C4-2B (cell line): ENCODE measurements around the gene RGL2.

Experiments used
- ZFX ChIP-seq: fragments of 450-650 bp; IDR thresholded peaks from 2 replicates; pipeline ENCODE4 v1.6.1; 2017
- TF ChIP-seq, protein P1 (sequence below): fragments of 450-650 bp; conservative IDR thresholded peaks from 2 replicates; pipeline ENCODE4 v1.5.1; 2017; ENCODE audit warnings: mild to moderate bottlenecking

DNA sequence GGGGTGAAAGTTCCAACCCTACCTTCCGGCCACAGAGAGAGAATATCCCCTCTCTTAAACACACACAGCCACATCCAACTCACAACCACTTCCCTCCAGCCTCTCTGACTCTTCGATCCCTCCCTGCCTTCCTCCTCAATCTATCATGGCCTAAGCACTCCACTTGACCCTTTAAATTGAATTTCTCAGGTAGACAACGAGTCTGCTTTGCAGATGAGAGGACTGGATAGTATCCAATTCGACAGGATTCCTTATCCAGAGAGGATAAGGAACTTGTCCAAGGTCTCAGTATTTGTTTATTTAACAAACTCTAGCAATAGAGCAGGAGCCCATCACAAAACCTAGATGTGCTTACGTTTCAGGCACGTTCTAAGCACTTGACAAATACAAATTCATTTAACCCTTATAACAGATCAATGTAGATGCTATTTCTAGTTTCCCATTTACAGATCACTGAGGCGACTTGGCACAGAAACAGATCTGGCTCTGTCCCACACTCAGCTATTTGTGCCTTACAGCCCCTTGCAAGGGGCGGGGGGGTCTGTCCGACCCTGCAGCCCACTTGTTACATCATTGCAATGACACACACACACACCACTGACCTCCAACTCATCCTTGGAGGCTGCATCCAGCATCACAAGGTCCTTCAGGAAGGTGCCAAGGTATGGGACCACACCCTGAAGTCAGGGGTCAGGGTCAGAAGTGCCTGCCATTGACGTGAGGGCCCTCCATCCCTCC is 4.5 kb downstream of the RGL2 start:
- TF ChIP-seq, protein P1, sequence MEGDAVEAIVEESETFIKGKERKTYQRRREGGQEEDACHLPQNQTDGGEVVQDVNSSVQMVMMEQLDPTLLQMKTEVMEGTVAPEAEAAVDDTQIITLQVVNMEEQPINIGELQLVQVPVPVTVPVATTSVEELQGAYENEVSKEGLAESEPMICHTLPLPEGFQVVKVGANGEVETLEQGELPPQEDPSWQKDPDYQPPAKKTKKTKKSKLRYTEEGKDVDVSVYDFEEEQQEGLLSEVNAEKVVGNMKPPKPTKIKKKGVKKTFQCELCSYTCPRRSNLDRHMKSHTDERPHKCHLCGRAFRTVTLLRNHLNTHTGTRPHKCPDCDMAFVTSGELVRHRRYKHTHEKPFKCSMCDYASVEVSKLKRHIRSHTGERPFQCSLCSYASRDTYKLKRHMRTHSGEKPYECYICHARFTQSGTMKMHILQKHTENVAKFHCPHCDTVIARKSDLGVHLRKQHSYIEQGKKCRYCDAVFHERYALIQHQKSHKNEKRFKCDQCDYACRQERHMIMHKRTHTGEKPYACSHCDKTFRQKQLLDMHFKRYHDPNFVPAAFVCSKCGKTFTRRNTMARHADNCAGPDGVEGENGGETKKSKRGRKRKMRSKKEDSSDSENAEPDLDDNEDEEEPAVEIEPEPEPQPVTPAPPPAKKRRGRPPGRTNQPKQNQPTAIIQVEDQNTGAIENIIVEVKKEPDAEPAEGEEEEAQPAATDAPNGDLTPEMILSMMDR: no peak
- no peak for TF ChIP-seq ZFX
